ENCODE results near the gene NEB. TPM values are rescaled to one million over a fixed set of nuclear protein-coding genes. Genes with fewer than 3 reads are reported as not detected.

NEB gene
- total and polyA plus RNA-seq, 7 experiments from 2014 or later, result 0.14 to 1.9 (median 0.75) TPM

DNA sequence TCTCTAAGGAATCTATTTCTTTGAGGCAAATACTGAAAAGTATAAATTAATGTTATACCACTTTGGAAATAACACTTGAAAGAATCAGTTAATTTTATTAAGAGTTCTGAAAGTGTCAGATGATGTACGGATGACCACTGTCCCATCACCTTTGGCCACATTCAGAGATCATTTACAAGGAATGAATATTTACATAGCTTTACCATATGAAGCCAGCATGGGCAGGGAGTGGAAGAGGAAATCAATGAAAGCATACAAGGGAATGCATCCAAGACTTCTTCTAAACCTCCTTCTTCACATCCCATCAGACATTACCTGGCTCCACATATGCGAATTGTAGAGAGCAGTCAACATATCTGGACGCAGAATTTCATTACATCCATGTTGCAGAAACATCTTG is 201.1 kb downstream of the NEB start:
- Histone ChIP-seq H3K27me3 (ENCODE audit: control insufficient read depth in 2 of 2, insufficient read depth in 2 of 2, low read length in 2 of 2) (no peaks in the 10 kb centered on the region), H3K9me3 (ENCODE audit: control insufficient read depth in 2 of 3, low read length in 3 of 3) (no peaks in the 10 kb centered on the region), H3K4me3 (ENCODE audit: low read length) (no peak overlapping the region), H3K4me1 (ENCODE audit: control insufficient read depth in 2 of 2, insufficient read depth in 2 of 2, low read length in 2 of 2) (no peaks in the 10 kb centered on the region), H3K36me3 (ENCODE audit: control insufficient read depth in 2 of 3, insufficient read depth in 3 of 3, low read length in 3 of 3) (no peaks in the 10 kb centered on the region), H3K27ac (ENCODE audit: low read depth, low read length) (no peak overlapping the region)
- Mint-ChIP-seq H3K27me3 (no peaks in the 10 kb centered on the region), H3K4me1 (peaks cover 0 to 2% (median 0%) of the 10 kb centered on the region in 7 donors), H3K4me3 (no peak overlapping the region), H3K27ac (no peak overlapping the region), H3K36me3 (peaks cover 0 to 53% (median 18%) of the 10 kb centered on the region in 5 donors), H3K9me3 (no peaks in the 10 kb centered on the region)
- intact Hi-C loops (cut with micrococcal nuclease), result no loop called here
- ChIA-PET CTCF (no interaction called here), POLR2A (no interaction called here)
- no peak for ATAC-seq
- no peak for DNase-seq

DNA sequence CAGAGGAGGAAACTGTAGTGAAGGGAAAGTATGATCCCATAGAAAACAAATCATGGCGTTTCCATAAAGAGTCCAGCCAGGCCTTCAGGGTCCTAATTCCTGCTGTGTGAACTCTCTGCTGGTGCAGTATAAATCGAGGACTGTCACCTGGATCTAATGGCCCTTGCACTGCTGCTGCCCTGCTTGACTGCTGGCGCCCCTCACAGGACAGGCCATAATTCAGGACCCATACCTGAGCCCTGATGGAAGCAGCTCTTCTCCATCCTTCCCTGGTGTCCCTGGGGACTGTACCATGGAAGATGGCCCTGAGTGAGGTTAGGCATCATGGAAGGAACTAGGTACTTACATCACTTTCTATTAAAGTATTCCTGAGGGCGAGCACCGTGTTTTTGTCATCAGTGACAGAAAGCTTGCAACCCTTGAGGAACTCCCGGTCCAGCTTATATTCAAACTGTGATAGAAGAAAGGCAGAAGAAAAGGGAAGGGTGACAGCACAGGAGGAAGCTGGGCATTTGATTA is 207.6 kb downstream of the NEB start:
- peaks cover 0 to 28% (median 7%) of the 10 kb centered on the region in 5 donors for H3K36me3 Mint-ChIP-seq
- no peaks in the 10 kb centered on the region for H3K27me3 ChIP-seq (ENCODE audit: control insufficient read depth in 2 of 2, insufficient read depth in 2 of 2, low read length in 2 of 2)
- H3K36me3 ChIP-seq (ENCODE audit: control insufficient read depth in 2 of 3, insufficient read depth in 3 of 3, low read length in 3 of 3), result no peaks in the 10 kb centered on the region
- H3K4me3 ChIP-seq (ENCODE audit: low read length), result no peak overlapping the region
- no peaks in the 10 kb centered on the region for H3K27me3 Mint-ChIP-seq
- no peaks in the 10 kb centered on the region for H3K4me1 Mint-ChIP-seq
- intact Hi-C loops (cut with micrococcal nuclease), result no loop called here
- no peak overlapping the region for H3K27ac Mint-ChIP-seq
- H3K4me1 ChIP-seq (ENCODE audit: control insufficient read depth in 2 of 2, insufficient read depth in 2 of 2, low read length in 2 of 2), result no peaks in the 10 kb centered on the region
- ATAC-seq, result no peak
- H3K27ac ChIP-seq (ENCODE audit: low read depth, low read length), result no peak overlapping the region
- POLR2A ChIA-PET, result no interaction called here
- no peaks in the 10 kb centered on the region for H3K9me3 ChIP-seq (ENCODE audit: control insufficient read depth in 2 of 3, low read length in 3 of 3)
- CTCF ChIA-PET, result no interaction called here
- H3K9me3 Mint-ChIP-seq, result no peaks in the 10 kb centered on the region
- no peak overlapping the region for H3K4me3 Mint-ChIP-seq
- DNase-seq, result no peak

DNA sequence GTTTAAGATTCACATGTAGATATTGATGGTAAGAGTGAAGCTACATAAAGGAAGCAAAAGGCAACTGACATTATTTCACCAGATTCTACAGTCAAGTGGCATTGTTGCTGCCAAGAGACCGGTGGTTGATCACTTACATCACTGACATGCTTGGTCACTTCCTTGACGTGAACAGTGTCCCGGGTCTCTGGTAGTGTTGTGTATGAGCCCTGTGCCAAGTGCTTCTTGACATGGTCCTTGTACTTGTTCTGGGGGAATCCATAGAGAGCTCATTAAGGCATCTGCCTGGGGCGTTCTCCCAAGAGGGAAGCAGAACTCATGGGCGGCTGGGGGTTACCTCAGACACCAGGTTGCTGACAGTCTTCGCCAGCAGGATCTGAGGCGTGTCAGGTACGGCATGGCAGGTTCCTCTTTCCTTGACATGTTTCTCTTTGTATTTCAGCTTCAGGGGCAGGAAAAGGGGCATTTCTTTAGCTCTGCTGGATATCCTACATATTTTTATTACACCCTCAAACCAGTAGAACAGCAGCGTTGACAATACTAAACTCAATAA is 208.4 kb downstream of the NEB start:
- Mint-ChIP-seq H3K36me3 (peaks cover 0 to 25% (median 7%) of the 10 kb centered on the region in 5 donors), H3K27ac (no peak overlapping the region), H3K4me1 (no peaks in the 10 kb centered on the region), H3K9me3 (no peaks in the 10 kb centered on the region), H3K27me3 (no peaks in the 10 kb centered on the region), H3K4me3 (no peak overlapping the region)
- Histone ChIP-seq H3K27me3 (ENCODE audit: control insufficient read depth in 2 of 2, insufficient read depth in 2 of 2, low read length in 2 of 2) (no peaks in the 10 kb centered on the region), H3K4me3 (ENCODE audit: low read length) (no peak overlapping the region), H3K36me3 (ENCODE audit: control insufficient read depth in 2 of 3, insufficient read depth in 3 of 3, low read length in 3 of 3) (no peaks in the 10 kb centered on the region), H3K9me3 (ENCODE audit: control insufficient read depth in 2 of 3, low read length in 3 of 3) (no peaks in the 10 kb centered on the region), H3K27ac (ENCODE audit: low read depth, low read length) (no peak overlapping the region), H3K4me1 (ENCODE audit: control insufficient read depth in 2 of 2, insufficient read depth in 2 of 2, low read length in 2 of 2) (no peaks in the 10 kb centered on the region)
- ATAC-seq (peak; percentile 67), DNase-seq (no peak)
- ChIA-PET POLR2A (no interaction called here), CTCF (no interaction called here)
- intact Hi-C loops (cut with micrococcal nuclease), result no loop called here

DNA sequence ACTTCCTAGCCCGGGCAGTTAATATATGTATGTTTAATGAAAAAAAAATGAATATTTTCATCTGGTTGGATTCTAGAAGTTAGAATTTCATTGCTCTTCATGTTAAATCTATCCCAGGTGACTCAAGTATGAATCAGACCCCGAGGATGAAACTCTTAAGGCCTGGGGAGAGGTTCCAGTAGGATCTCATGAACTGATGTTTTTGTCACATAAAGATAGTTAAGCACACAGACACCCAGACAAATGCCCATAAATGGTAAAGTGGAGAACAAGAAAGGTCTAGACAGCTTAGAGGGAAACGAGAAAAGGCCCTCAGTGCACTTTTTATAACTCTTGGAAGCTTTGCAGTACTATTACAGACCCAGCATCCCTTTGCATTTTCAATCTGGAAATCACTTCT is 210.4 kb downstream of the NEB start:
- Mint-ChIP-seq H3K4me3 (no peak overlapping the region), H3K9me3 (peaks cover 0 to 1% (median 0%) of the 10 kb centered on the region in 11 donors), H3K4me1 (no peaks in the 10 kb centered on the region), H3K27me3 (no peaks in the 10 kb centered on the region), H3K27ac (no peak overlapping the region), H3K36me3 (peaks cover 0 to 14% (median 7%) of the 10 kb centered on the region in 5 donors)
- no peak for ATAC-seq
- no peak overlapping the region for H3K4me3 ChIP-seq (ENCODE audit: low read length)
- H3K9me3 ChIP-seq (ENCODE audit: control insufficient read depth in 2 of 3, low read length in 3 of 3), result no peaks in the 10 kb centered on the region
- intact Hi-C loops (cut with micrococcal nuclease), result no loop called here
- DNase-seq, result no peak
- no peaks in the 10 kb centered on the region for H3K4me1 ChIP-seq (ENCODE audit: control insufficient read depth in 2 of 2, insufficient read depth in 2 of 2, low read length in 2 of 2)
- CTCF ChIA-PET, result no interaction called here
- no peak overlapping the region for H3K27ac ChIP-seq (ENCODE audit: low read depth, low read length)
- H3K36me3 ChIP-seq (ENCODE audit: control insufficient read depth in 2 of 3, insufficient read depth in 3 of 3, low read length in 3 of 3), result no peaks in the 10 kb centered on the region
- no peaks in the 10 kb centered on the region for H3K27me3 ChIP-seq (ENCODE audit: control insufficient read depth in 2 of 2, insufficient read depth in 2 of 2, low read length in 2 of 2)
- POLR2A ChIA-PET, result no interaction called here

DNA sequence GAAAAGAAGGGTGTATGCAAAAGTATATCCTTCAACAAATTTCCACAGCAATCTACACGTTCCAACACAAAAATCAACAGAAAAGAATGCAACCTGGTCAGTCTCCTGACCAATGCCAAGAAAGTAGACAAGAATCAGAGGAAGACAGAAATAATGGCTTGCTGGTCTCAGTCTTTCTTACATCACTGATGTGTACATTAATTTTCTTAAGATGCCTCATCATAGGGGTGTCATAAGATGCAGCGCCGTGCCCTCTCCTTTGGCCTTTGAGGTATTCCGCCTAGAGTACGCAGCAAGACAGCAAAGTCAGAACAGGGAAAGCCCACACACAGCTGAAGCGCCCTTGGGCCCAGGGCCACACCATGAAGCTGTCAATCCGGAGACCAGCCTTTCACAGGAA is 211.7 kb downstream of the NEB start:
- no peak overlapping the region for H3K4me3 Mint-ChIP-seq
- H3K4me1 Mint-ChIP-seq, result no peaks in the 10 kb centered on the region
- no peak for ATAC-seq
- H3K9me3 Mint-ChIP-seq, result peaks cover 0 to 1% (median 0%) of the 10 kb centered on the region in 11 donors
- Histone ChIP-seq H3K9me3 (ENCODE audit: control insufficient read depth in 2 of 3, low read length in 3 of 3) (no peaks in the 10 kb centered on the region), H3K36me3 (ENCODE audit: control insufficient read depth in 2 of 3, insufficient read depth in 3 of 3, low read length in 3 of 3) (no peaks in the 10 kb centered on the region), H3K4me3 (ENCODE audit: low read length) (no peak overlapping the region), H3K27me3 (ENCODE audit: control insufficient read depth in 2 of 2, insufficient read depth in 2 of 2, low read length in 2 of 2) (no peaks in the 10 kb centered on the region), H3K27ac (ENCODE audit: low read depth, low read length) (no peak overlapping the region), H3K4me1 (ENCODE audit: control insufficient read depth in 2 of 2, insufficient read depth in 2 of 2, low read length in 2 of 2) (no peaks in the 10 kb centered on the region)
- H3K27me3 Mint-ChIP-seq, result no peaks in the 10 kb centered on the region
- intact Hi-C loops (cut with micrococcal nuclease), result no loop called here
- DNase-seq, result no peak
- H3K27ac Mint-ChIP-seq, result no peak overlapping the region
- H3K36me3 Mint-ChIP-seq, result peaks cover 0 to 11% (median 7%) of the 10 kb centered on the region in 5 donors
- ChIA-PET CTCF (no interaction called here), POLR2A (no interaction called here)

DNA sequence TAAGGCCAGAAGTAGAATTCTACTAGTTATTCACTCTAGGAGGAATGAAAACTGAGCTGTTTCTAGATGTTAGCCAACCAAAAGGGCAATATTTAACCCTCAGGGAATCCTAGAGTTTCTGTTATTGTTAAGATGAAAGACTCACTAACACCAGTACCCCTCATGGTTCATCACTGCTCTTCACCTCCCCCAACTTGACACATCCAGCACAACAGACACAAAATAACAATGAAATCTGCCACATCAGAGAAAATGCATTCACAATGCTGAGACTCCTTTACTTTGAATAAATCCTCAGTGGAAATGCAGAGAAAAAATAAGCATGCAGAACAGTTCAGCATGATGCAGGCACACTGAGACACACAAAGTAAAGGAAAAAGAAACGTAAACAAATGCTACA is 213.3 kb downstream of the NEB start:
- Mint-ChIP-seq H3K9me3 (peaks cover 0 to 1% (median 0%) of the 10 kb centered on the region in 11 donors), H3K4me3 (no peak overlapping the region), H3K27me3 (no peaks in the 10 kb centered on the region), H3K4me1 (no peaks in the 10 kb centered on the region), H3K27ac (no peak overlapping the region), H3K36me3 (peaks cover 0 to 15% (median 6%) of the 10 kb centered on the region in 5 donors)
- Histone ChIP-seq H3K4me3 (ENCODE audit: low read length) (no peak overlapping the region), H3K4me1 (ENCODE audit: control insufficient read depth in 2 of 2, insufficient read depth in 2 of 2, low read length in 2 of 2) (no peaks in the 10 kb centered on the region), H3K27me3 (ENCODE audit: control insufficient read depth in 2 of 2, insufficient read depth in 2 of 2, low read length in 2 of 2) (no peaks in the 10 kb centered on the region), H3K9me3 (ENCODE audit: control insufficient read depth in 2 of 3, low read length in 3 of 3) (no peaks in the 10 kb centered on the region), H3K36me3 (ENCODE audit: control insufficient read depth in 2 of 3, insufficient read depth in 3 of 3, low read length in 3 of 3) (no peaks in the 10 kb centered on the region), H3K27ac (ENCODE audit: low read depth, low read length) (no peak overlapping the region)
- POLR2A ChIA-PET, result no interaction called here
- no peak for DNase-seq
- ATAC-seq, result no peak
- intact Hi-C loops (cut with micrococcal nuclease), result no loop called here
- CTCF ChIA-PET, result no interaction called here

DNA sequence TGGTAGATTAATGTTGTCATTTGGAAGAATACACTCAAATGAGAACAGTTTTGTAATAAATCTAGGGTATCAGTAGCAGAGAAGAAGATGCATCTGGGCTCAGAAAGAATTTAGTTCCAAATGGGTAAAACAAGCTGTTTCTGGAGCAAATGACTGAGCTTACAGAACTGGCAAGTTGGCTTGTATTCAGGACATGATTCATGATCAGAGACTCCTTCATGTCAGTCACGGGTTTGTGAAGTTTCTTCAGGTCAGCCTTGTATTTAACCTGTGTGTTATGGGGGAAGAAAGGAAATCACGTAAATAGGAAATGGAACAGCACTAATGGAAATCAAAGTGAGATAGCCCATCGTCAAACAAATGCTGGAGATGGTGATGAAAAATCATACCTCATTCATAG is 215.5 kb downstream of the NEB start:
- ChIA-PET CTCF (no interaction called here), POLR2A (no interaction called here)
- no peaks in the 10 kb centered on the region for H3K27me3 Mint-ChIP-seq
- no peak overlapping the region for H3K27ac Mint-ChIP-seq
- H3K4me3 Mint-ChIP-seq, result no peak overlapping the region
- Histone ChIP-seq H3K4me1 (ENCODE audit: control insufficient read depth in 2 of 2, insufficient read depth in 2 of 2, low read length in 2 of 2) (no peaks in the 10 kb centered on the region), H3K27ac (ENCODE audit: low read depth, low read length) (no peak overlapping the region), H3K4me3 (ENCODE audit: low read length) (no peak overlapping the region), H3K9me3 (ENCODE audit: control insufficient read depth in 2 of 3, low read length in 3 of 3) (no peaks in the 10 kb centered on the region), H3K36me3 (ENCODE audit: control insufficient read depth in 2 of 3, insufficient read depth in 3 of 3, low read length in 3 of 3) (no peaks in the 10 kb centered on the region), H3K27me3 (ENCODE audit: control insufficient read depth in 2 of 2, insufficient read depth in 2 of 2, low read length in 2 of 2) (no peaks in the 10 kb centered on the region)
- H3K36me3 Mint-ChIP-seq, result peaks cover 0 to 16% (median 13%) of the 10 kb centered on the region in 5 donors
- ATAC-seq, result no peak
- peaks cover 0 to 1% (median 0%) of the 10 kb centered on the region in 11 donors for H3K9me3 Mint-ChIP-seq
- no peaks in the 10 kb centered on the region for H3K4me1 Mint-ChIP-seq
- intact Hi-C loops (cut with micrococcal nuclease), result no loop called here
- DNase-seq, result no peak

Measured in naive thymus-derived CD4-positive, alpha-beta T cell (primary cell).